ENCODE results near the gene NF1.
"Not testable (repeated sequence)": the region's sequence is repeated elsewhere in the genome, so short reads cannot be mapped to it uniquely, and the experiment has no call there.

DNA sequence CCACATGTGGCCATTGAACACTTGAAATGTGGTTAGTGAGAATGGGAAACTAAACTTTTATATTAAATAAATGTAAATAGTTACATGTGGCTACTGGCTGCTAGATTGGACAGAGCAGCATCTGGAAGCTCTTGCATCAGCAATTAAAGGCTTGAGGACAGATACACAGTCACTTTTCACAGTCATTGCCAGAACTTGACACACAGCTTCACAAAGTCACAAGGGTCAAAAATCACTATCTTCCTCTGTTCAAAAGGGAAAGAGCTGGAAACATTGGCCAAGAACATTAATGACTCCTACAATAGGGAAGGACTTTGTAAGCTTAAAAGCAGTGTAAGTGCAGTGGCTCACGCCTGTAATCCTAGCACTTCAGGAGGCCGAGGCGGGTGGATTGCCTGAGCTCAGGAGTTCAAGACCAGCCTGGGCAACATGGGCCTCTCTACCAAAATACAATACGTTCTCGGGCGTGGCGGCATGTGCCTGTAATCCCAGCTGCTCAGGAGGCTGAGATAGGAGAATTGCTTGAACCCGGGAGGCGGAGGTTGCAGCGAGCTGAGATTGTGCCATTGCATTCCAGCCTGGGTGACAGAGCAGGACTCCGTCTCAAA, 288.0 kb downstream of the NF1 start:
- TF ChIP-seq, protein P1, sequence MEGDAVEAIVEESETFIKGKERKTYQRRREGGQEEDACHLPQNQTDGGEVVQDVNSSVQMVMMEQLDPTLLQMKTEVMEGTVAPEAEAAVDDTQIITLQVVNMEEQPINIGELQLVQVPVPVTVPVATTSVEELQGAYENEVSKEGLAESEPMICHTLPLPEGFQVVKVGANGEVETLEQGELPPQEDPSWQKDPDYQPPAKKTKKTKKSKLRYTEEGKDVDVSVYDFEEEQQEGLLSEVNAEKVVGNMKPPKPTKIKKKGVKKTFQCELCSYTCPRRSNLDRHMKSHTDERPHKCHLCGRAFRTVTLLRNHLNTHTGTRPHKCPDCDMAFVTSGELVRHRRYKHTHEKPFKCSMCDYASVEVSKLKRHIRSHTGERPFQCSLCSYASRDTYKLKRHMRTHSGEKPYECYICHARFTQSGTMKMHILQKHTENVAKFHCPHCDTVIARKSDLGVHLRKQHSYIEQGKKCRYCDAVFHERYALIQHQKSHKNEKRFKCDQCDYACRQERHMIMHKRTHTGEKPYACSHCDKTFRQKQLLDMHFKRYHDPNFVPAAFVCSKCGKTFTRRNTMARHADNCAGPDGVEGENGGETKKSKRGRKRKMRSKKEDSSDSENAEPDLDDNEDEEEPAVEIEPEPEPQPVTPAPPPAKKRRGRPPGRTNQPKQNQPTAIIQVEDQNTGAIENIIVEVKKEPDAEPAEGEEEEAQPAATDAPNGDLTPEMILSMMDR (IDR thresholded peaks at IDR 0.05; ENCODE audit: low read length): not testable (repeated sequence)
- TF ChIP-seq EZH2 (IDR thresholded peaks at IDR 0.05; ENCODE audit: borderline replicate concordance, low read length): not testable (repeated sequence)
